GM19463 (cell line): ENCODE results near the gene CCDC187.
"Not testable (repeated sequence)": the region's sequence is repeated elsewhere in the genome, so short reads cannot be mapped to it uniquely, and the experiment has no call there.

Source experiments
- ATAC-seq: cut with Tn5 transposase; IDR thresholded peaks from one replicate; pipeline ENCODE4 v1.9.1; 2021; ENCODE audit warnings: mild to moderate bottlenecking, moderate library complexity; ENCODE audit not compliant: unreplicated experiment

The CCDC187 gene

DNA sequence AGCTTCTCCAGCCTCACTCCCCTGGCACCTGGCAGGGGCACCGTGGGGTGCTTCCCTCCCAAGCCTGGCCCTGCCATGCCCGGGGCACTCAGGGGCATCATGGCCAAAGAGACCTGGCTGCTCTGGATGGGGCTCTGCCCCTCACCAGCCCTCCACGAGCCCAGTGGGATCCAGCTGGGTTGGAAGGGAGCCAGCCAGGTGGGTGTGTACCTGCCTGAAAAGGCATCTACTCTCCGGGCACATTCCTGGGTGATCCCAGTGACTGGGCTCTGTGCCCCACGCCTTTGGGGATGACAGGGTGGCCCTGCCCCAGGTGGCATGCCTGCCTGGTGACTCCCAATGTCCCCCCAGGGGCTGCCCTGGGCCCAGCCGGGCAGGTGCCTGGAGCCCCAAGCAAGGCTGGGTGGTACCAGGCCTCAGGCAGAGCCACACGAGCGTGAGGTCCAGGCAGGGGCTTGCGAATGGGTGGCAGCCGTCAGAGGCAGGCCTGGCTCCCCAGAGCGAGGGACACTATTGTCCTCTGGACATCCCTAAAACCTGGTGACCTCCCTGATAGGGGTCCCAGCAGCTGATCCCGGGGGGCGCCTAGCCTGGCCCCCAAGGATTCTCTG is 24.2 kb upstream of the CCDC187 start:
- ATAC-seq, result no peak

- no peak for ATAC-seq
Measured at GRCh38 chr9:136327304-136327974, 23.5 kb upstream of the CCDC187 start, which contains the start of gene GPSM1. TSS of gene GPSM1 (plus strand) at chr9:136327539. CDS start at chr9:136327696, 157 bp downstream.

DNA sequence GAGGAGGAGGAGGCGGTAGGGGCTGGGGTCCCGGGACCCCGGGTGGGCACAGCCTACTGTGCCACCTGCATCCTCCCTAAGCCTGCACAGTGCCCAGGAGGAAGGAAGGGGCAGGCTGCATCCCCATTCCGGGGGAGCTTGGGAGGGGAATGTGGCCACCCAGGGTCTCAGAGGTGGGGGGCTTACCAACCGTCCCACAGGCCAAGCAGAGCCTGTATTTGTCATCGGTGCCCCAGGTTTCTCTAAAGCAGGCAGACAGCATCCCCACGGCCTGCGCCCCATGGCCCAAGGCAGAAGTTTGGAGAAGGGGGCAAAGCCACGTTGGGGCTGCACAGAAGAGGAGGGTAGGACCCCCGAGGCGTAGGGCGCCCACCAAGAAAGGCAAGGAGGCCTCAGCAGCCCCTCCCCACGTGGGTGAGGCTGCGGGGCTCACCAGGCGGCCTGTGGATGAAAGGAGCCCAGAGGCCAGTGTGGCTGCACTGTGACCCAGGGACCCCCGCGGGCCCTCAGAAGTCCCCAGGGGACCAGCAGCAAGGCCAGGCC is 22.9 kb upstream of the CCDC187 start:
- no peak for ATAC-seq

DNA sequence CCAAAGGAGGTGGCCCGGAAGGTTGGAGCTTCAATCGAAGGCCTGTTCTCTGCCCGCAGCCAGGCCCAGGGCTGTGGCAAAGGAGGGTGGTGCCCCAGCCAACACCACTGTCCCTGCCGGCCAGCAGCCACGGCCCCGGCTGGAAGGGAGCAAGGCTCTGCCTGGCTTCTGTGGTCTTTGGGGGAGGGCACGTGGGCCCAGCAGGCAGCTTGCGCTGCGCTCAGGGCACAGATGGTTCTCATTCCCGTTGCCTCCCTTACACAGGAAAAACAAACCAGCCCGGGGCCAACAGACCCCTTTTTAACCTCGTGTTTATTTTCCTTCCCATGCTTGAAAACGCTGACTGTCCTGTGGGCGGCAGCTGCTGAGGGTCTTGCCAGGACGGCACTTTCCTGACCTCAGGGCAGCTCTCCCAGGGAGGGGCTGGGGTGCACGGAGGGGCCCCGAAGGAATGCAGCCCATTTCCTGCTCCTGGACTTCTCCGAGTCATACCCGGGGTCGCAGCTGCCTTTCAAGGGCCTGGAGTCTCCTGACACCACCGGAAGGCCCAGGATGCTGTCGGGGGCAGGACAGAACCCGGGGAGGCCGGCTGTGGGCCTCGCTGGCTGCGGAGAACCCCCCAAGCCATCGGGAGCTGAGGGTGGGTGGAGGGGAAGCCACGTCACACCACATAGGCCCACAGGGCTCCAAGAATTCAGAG is 22.3 kb upstream of the CCDC187 start:
- no peak for ATAC-seq

DNA sequence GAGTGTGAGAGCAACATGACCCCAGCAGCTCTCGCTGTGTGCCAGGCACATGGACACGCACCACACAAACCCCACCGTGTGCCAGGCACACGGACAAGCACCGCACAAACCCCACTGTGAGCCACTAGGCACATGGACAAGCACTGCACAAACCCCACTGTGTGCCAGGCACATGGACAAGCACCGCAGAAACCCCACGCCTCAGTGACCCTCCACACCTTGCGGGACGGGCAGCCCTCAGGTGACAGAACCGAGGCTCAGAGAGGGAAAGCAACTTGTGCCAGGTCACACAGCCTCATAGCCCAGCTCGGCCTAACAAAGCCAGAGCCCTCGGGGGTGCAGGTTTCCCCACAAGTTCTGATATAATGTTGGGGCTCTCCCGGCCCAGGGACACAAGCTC is 21.5 kb upstream of the CCDC187 start:
- no peak for ATAC-seq

DNA sequence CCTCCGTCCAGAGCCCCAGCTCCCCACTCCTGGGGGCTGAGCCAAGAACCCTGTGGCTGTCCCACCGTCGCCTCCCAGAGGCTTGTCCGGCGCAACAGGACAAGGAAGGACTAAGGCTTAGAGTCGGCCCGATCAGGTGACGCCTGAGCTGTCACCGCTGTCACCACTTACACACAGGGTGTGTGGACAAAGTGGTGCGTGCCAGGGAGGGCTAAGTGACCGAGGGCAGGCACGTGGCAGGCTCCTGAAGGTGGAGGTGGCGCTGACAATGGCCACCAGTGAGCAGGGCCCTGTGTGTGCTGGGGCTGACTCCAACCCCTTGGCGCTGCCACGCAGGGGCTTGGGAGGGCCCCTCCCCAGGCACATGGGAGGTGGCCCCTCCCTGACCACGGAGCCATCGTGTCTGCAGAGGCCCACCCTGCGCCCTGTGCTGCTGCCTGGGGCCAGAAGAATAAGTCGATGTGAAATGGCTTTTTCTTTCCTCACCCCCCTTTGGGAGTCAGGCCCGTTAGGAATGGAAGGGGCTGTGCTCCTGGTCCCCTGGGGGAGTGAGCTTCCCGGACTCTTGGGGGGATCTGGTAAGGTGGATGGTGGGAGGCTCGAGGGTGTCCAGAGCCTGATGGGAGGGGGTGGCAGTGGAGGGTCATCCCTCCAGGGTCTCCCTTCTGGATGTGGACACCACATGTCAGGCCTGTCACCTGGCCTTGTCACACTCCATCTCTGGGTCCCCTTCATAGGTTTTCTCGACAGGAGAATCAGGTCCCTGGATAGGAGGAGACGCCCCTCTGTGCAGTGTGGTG is 20.8 kb upstream of the CCDC187 start:
- ATAC-seq, result no peak

- ATAC-seq, result no peak
Measured at GRCh38 chr9:136323371-136323789, 19.5 kb upstream of the CCDC187 start.

DNA sequence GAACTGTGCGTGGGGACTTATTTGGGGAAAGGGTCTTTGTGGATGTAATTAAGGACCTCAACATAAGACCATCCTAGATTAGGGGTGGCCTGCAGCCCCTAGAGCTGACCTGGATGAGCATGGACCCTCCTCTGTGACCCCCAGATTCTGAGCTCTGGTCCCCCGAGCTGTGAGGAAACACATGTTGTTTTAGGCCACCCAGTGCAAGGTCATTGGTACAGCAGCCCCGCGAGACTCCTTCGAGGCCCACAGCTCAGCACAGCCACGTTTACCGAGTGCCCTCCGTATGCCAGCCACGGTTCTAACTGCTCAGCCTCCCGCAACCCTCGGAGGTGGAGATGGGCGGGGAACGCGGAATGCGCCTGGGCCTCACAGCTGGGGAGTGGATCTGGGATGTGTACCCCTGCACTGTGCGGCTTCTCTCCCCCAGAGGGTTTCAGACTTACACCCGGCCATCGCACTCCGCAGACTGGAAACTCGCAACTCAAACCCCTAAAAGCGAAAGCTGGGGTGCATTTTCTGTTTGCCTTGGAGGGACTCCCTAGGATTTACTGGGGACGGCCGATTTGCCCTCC is 18.9 kb upstream of the CCDC187 start:
- ATAC-seq, result no peak

DNA sequence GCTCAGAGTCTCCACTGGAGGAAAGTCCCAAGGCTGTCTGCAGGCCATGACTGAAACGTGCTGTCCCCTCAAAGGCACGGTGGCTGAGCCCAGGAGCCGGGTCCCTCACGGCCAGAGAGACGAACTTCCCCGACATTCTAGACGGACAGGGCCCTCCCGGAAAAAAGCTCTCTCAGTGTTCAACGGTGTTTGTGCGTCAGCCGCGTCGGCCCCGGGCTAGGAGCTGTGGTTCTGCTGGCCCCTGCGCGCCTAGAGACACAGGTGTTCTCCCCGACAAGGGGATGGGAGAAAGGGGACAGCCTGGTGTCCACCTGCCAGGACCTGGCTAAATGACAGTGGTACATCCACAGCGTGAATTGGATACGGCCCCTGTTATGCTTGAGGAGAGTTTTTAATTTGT is 17.7 kb upstream of the CCDC187 start:
- no peak for ATAC-seq

DNA sequence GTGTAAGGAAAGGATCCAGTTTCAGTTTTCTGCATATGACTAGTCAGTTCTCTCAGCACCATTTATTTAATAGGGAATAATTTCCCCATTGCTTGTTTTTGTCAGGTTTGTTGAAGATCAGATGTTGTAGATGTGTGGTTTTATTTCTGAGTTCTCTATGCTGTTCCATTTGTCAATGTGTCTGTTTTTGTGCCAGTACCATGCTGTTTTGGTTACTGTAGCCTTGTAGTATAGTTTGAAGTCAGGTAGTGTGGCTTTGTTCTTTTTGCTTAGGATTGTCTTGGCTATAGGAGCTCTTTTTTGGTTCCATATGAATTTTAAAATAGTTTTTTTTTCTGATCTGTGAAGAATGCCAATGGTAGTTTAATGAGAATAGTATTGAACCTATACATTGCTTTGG is 17.1 kb upstream of the CCDC187 start:
- ATAC-seq, result not testable (repeated sequence)

- ATAC-seq, result not testable (repeated sequence)
Measured at GRCh38 chr9:136319955-136320354, 16.1 kb upstream of the CCDC187 start.

- not testable (repeated sequence) for ATAC-seq
Measured at GRCh38 chr9:136319244-136319643, 15.3 kb upstream of the CCDC187 start.

GRCh38 chr9:136318776-136319241 is 14.9 kb upstream of the CCDC187 start:
- ATAC-seq, result no peak

DNA sequence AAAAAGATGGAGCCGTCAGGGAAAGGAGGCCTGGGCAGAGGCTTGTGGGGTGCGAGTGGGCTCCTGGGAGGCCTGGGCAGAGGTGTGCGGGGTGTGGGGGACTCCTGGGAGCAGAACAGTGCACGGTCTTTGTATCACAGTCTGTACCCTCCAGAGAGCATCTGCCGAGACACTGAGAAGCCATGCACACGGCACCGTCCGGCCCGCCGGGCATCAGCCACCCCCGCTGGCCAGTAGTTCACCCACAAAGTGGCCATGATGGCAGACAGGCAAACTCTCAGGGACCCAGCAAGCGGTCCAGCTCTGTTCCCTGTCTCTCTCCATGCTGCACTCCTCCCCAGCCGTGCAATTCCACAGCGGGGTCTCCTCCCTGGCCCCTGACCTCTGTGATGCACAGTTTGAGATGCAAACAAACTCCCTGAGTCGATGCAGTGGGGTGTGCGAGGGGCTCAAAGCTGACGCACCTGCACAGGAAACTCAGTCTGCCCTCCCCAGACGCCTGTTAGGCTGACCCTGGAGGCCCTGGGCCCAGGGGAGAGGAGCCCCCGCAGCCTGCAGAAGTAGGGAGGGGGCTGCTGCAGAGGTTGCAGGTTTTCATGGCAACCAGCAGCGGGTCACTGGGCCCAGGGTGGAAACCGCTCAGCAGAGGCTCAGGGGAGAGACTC is 14.3 kb upstream of the CCDC187 start:
- ATAC-seq, result no peak

DNA sequence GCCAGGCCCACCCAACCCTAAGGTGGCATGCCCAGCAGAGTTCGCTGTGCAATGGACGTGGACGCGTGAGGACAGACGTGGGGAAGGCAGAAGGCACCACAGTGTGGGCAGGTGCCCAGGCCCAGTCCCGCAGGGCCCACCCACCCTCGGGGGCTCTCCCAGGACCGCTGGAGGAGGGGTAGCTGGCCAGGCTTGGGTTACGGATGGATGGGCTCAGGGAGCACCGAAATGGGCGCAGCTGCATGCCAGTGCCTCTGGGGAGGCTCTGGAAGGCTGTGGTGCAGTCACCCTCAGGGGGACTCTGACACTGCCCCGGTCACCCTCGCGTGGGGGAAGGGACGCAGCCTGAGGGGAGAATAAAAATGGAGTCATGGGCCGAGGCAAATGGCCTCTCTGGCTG is 13.8 kb upstream of the CCDC187 start:
- ATAC-seq, result no peak

- ATAC-seq, result no peak
Measured at GRCh38 chr9:136316896-136317676, 13.2 kb upstream of the CCDC187 start.

- no peak for ATAC-seq
Measured at GRCh38 chr9:136316271-136316751, 12.4 kb upstream of the CCDC187 start.

DNA sequence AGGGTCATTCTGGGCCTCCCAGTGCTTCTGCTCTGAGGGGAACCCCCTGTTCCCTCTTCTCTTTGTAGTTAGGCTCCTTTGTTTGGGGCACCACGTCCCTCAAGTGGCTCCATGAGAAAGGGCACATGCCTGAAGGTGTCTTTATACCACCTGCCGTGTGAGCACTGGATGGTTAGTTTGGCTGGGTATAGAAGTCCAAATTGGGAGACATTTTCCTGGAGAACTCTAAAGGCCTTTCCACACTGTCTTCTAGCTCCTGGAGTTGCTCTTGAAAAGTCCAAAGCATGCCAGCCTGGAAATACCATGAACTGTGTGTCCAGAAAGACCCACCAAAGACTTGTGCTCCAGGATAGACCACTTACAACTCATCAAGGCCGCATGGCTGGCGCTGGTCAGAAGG is 11.1 kb upstream of the CCDC187 start:
- no peak for ATAC-seq

DNA sequence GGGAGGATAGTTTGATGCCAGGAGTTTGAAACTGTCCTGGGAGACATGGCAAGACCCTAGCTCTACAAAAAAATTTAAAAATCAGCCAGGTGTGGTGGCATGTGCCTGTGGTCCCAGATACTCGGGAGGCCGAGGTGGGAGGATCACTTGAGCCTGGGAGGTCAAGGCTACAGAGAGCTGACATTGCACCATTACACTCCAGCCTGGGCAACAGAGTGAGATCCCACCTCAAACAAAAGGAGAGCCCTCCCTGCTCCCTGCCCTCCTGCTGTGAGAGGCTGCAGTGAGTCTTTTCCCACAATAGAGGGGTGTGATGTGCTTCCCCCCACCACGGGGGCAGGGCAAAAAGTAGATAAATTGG is 10.1 kb upstream of the CCDC187 start:
- ATAC-seq, result no peak
